Measurements from ENCODE around the gene HAPLN2.

HAPLN2 gene

GRCh38 chr1:156667610-156667967, 48.4 kb downstream of the HAPLN2 start:
- H3K4me1 ChIP-seq (ENCODE audit: control insufficient read depth, insufficient read depth, low read length, poor library complexity, severe bottlenecking): peaks cover 5% of the 10 kb centered on the region
- DNase-seq: no peak
- no peaks in the 10 kb centered on the region for H3K36me3 ChIP-seq (ENCODE audit: control insufficient read depth, insufficient read depth, low read length)
- no peak overlapping the region for H3K4me3 ChIP-seq (ENCODE audit: insufficient read depth, low read depth, low read length, poor library complexity, severe bottlenecking)
- no peak overlapping the region for H3K27ac ChIP-seq (ENCODE audit: insufficient read depth, low read length, poor library complexity, severe bottlenecking)
- peaks cover 1% of the 10 kb centered on the region for H3K27me3 ChIP-seq (replicated peaks; ENCODE audit: control insufficient read depth, insufficient read depth, low read length, poor library complexity, severe bottlenecking)
- H3K9me3 ChIP-seq (ENCODE audit: control insufficient read depth, low read length): no peaks in the 10 kb centered on the region

- Histone ChIP-seq H3K27ac (ENCODE audit: insufficient read depth, low read length, poor library complexity, severe bottlenecking) (no peak overlapping the region), H3K27me3 (replicated peaks; ENCODE audit: control insufficient read depth, insufficient read depth, low read length, poor library complexity, severe bottlenecking) (peaks cover 3% of the 10 kb centered on the region), H3K9me3 (ENCODE audit: control insufficient read depth, low read length) (no peaks in the 10 kb centered on the region), H3K4me3 (ENCODE audit: insufficient read depth, low read depth, low read length, poor library complexity, severe bottlenecking) (no peak overlapping the region), H3K4me1 (ENCODE audit: control insufficient read depth, insufficient read depth, low read length, poor library complexity, severe bottlenecking) (peaks cover 5% of the 10 kb centered on the region), H3K36me3 (ENCODE audit: control insufficient read depth, insufficient read depth, low read length) (no peaks in the 10 kb centered on the region)
- no peak for DNase-seq
Observed at GRCh38 chr1:156667968-156668709, 48.9 kb downstream of the HAPLN2 start.

- Histone ChIP-seq H3K27me3 (replicated peaks; ENCODE audit: control insufficient read depth, insufficient read depth, low read length, poor library complexity, severe bottlenecking) (peaks cover 3% of the 10 kb centered on the region), H3K27ac (ENCODE audit: insufficient read depth, low read length, poor library complexity, severe bottlenecking) (no peak overlapping the region), H3K4me1 (ENCODE audit: control insufficient read depth, insufficient read depth, low read length, poor library complexity, severe bottlenecking) (peaks cover 5% of the 10 kb centered on the region), H3K36me3 (ENCODE audit: control insufficient read depth, insufficient read depth, low read length) (no peaks in the 10 kb centered on the region), H3K4me3 (ENCODE audit: insufficient read depth, low read depth, low read length, poor library complexity, severe bottlenecking) (no peak overlapping the region), H3K9me3 (ENCODE audit: control insufficient read depth, low read length) (no peaks in the 10 kb centered on the region)
- no peak for DNase-seq
Observed at GRCh38 chr1:156668801-156669637, 49.8 kb downstream of the HAPLN2 start.

- Histone ChIP-seq H3K4me3 (ENCODE audit: insufficient read depth, low read depth, low read length, poor library complexity, severe bottlenecking) (no peak overlapping the region), H3K36me3 (ENCODE audit: control insufficient read depth, insufficient read depth, low read length) (no peaks in the 10 kb centered on the region), H3K9me3 (ENCODE audit: control insufficient read depth, low read length) (no peaks in the 10 kb centered on the region), H3K4me1 (ENCODE audit: control insufficient read depth, insufficient read depth, low read length, poor library complexity, severe bottlenecking) (no peaks in the 10 kb centered on the region), H3K27ac (ENCODE audit: insufficient read depth, low read length, poor library complexity, severe bottlenecking) (no peak overlapping the region), H3K27me3 (replicated peaks; ENCODE audit: control insufficient read depth, insufficient read depth, low read length, poor library complexity, severe bottlenecking) (peaks cover 6% of the 10 kb centered on the region)
- DNase-seq: no peak
Observed at GRCh38 chr1:156669794-156670193, 50.6 kb downstream of the HAPLN2 start.

GRCh38 chr1:156670359-156670758, 51.1 kb downstream of the HAPLN2 start:
- no peaks in the 10 kb centered on the region for H3K36me3 ChIP-seq (ENCODE audit: control insufficient read depth, insufficient read depth, low read length)

GRCh38 chr1:156670791-156671190, 51.6 kb downstream of the HAPLN2 start:
- Histone ChIP-seq H3K9me3 (ENCODE audit: control insufficient read depth, low read length) (no peaks in the 10 kb centered on the region), H3K36me3 (ENCODE audit: control insufficient read depth, insufficient read depth, low read length) (no peaks in the 10 kb centered on the region), H3K27ac (ENCODE audit: insufficient read depth, low read length, poor library complexity, severe bottlenecking) (no peak overlapping the region), H3K4me3 (ENCODE audit: insufficient read depth, low read depth, low read length, poor library complexity, severe bottlenecking) (no peak overlapping the region), H3K4me1 (ENCODE audit: control insufficient read depth, insufficient read depth, low read length, poor library complexity, severe bottlenecking) (no peaks in the 10 kb centered on the region), H3K27me3 (replicated peaks; ENCODE audit: control insufficient read depth, insufficient read depth, low read length, poor library complexity, severe bottlenecking) (peaks cover 9% of the 10 kb centered on the region)
- no peak for DNase-seq

More at GRCh38 chr1:156670359-156670758, 51.1 kb downstream of the HAPLN2 start:
- Histone ChIP-seq H3K4me3 (ENCODE audit: insufficient read depth, low read depth, low read length, poor library complexity, severe bottlenecking) (no peak overlapping the region), H3K27ac (ENCODE audit: insufficient read depth, low read length, poor library complexity, severe bottlenecking) (no peak overlapping the region), H3K27me3 (replicated peaks; ENCODE audit: control insufficient read depth, insufficient read depth, low read length, poor library complexity, severe bottlenecking) (peaks cover 8% of the 10 kb centered on the region), H3K9me3 (ENCODE audit: control insufficient read depth, low read length) (no peaks in the 10 kb centered on the region), H3K4me1 (ENCODE audit: control insufficient read depth, insufficient read depth, low read length, poor library complexity, severe bottlenecking) (no peaks in the 10 kb centered on the region)
- no peak for DNase-seq

- Histone ChIP-seq H3K4me1 (ENCODE audit: control insufficient read depth, insufficient read depth, low read length, poor library complexity, severe bottlenecking) (peaks cover 2% of the 10 kb centered on the region), H3K9me3 (ENCODE audit: control insufficient read depth, low read length) (no peaks in the 10 kb centered on the region), H3K36me3 (ENCODE audit: control insufficient read depth, insufficient read depth, low read length) (no peaks in the 10 kb centered on the region), H3K27ac (ENCODE audit: insufficient read depth, low read length, poor library complexity, severe bottlenecking) (no peak overlapping the region), H3K27me3 (replicated peaks; ENCODE audit: control insufficient read depth, insufficient read depth, low read length, poor library complexity, severe bottlenecking) (peaks cover 19% of the 10 kb centered on the region), H3K4me3 (ENCODE audit: insufficient read depth, low read depth, low read length, poor library complexity, severe bottlenecking) (no peak overlapping the region)
- DNase-seq: no peak
Observed at GRCh38 chr1:156671804-156672203, 52.6 kb downstream of the HAPLN2 start.

- no peaks in the 10 kb centered on the region for H3K9me3 ChIP-seq (ENCODE audit: control insufficient read depth, low read length)
- no peak overlapping the region for H3K27ac ChIP-seq (ENCODE audit: insufficient read depth, low read length, poor library complexity, severe bottlenecking)
- H3K27me3 ChIP-seq (replicated peaks; ENCODE audit: control insufficient read depth, insufficient read depth, low read length, poor library complexity, severe bottlenecking): peaks cover 35% of the 10 kb centered on the region
- no peaks in the 10 kb centered on the region for H3K36me3 ChIP-seq (ENCODE audit: control insufficient read depth, insufficient read depth, low read length)
- H3K4me3 ChIP-seq (ENCODE audit: insufficient read depth, low read depth, low read length, poor library complexity, severe bottlenecking): no peak overlapping the region
- DNase-seq: no peak
- peaks cover 15% of the 10 kb centered on the region for H3K4me1 ChIP-seq (ENCODE audit: control insufficient read depth, insufficient read depth, low read length, poor library complexity, severe bottlenecking)
Observed at GRCh38 chr1:156673387-156674121, 54.3 kb downstream of the HAPLN2 start.
